Activated T-cell treated with anti-CD3 and anti-CD28 coated beads, Interleukin-2, amount 50 U/mL, for 48 hours (primary cell): Measurements from ENCODE around the gene ABHD12.
A peak's percentile ranks its signal among the peaks of the same experiment; 100 is the strongest.
"Not testable (repeated sequence)": the region's sequence is repeated elsewhere in the genome, so short reads cannot be mapped to it uniquely, and the experiment has no call there.

Source experiments
- DNase-seq, 2 experiments: peaks; one replicate each; pipeline ENCODE4 v3.0.0-alpha.2; 2020

The ABHD12 gene

DNA sequence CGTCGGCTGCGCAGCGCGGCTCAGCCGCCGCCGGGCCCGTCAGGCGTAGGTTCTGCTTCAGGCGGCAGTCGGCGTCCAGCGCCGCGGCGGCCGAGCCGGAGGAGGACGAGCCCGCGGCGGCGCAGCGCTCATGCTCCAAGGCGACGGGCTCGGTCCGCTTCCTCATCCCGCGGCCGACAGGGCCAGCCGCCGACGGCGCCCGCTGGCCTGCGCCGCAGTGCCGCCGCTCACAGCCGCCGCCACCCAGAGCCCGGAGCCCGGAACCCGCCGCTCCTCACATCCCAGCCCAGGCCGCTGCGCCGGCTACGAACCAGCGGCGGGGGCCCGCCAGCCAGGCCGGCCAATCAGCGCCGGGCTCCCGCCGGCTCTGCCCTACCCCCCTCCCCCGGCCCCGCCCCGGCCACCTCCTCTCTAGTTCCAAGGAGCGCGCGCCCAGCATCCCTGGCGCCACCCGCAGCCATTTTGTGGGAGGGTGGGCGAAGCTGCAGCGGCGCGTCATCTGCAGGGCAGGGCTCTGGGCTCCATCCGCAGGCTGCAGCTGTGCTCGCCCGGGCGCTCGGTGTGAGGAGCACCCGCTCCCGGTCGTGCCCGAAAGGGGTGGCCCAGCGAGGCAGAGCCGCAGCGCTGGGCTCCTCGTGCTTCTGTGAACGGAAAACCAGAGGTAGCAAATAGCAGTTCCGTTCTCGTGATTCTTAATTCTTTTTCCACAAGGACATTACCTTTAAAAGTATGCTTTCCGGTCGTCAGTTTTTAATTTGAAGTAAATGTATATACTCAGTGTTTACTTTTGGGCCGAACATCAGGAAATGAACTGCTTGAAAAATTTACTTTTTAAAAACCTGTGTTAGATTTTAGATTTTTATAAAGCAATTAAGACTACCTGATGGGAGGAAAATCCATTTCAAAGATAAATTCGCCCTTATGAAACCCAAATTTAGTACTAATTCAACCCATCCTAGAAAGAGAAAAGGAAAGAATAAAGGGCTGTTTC is at the start of gene ABHD12:
Gene ABHD12, minus strand, starts transcription at position 298 of the 991 bp plus-strand sequence. Its CDS starts 132 bp downstream, at position 166.
- peak; percentile 96 to 97 for DNase-seq

DNA sequence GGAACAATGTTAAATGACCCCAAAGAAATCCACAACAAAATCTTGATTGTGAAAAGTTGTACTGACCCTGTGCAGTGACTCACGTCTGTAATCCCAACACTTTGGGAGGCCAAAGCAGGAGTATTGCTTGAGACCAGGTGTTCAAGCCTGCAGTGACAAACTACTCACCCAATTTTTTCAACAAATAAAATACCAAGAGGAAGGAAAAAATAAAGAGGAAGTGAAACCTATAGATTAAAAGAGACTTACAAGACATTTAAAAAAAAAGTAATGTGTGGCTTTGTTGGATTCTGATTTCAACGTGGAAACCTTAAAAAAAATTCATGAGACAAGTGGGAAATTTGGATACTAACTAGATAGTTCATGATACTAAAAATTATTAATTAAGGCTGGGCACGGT is 48.7 kb upstream of the ABHD12 start:
- no peak for DNase-seq

DNA sequence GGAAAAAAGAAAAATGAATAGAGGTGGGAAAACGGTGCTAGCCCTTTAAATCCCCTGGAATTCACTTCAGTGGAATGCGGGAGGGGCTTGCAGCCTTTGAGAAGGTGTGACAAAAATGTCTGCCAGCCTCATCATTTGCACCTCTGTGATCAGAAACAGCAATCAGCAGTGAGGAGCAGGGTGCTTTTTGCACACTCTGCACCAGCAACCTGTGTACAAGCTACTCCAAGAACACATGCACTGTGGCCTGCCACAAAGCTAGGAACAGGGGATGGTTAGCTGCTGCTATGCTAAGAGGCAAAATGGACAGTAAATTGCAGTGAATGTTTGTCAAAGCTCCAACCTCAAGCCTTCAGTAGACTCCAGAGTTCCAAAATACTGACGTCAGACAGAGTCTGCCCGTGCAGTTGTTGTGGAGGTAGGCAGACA is 46.5 kb upstream of the ABHD12 start:
- DNase-seq = no peak

DNA sequence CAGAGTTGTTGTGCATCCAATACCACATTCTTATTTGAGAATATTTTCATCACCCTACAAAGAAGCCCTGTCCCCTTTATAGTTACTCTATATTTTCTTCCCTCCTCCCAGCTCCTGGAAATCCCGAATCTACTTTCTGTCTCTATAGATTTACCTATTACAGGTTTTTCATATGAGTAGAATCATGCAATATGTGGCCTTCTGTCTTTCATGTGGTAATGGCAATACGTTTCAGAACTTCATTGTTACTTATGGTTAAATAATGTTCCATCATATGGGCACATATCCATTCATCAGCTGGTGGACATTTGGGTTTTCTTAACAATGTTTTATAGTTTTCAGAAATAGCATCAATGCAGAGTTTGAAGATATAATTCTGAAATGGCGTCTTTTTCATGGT is 33.9 kb upstream of the ABHD12 start:
- DNase-seq = no peak

DNA sequence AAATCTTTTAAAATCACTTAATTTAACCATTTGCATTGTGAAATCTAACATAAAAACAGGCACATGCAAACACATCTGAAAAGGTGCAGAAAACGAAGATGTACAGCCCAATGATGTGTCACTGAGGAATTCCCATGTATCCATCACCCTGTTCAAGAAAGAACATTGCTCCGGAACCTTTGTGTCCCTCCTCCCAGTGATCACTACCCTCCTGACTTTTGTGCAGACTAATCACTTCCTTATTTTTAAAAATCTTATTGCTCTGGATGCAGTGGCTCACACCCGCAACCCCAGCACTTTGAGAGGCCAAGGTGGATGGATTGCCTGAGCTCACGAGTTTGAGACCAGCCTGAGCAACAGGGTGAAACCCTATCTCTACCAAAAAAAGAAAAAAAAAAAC is 31.4 kb upstream of the ABHD12 start:
- DNase-seq = no peak

DNA sequence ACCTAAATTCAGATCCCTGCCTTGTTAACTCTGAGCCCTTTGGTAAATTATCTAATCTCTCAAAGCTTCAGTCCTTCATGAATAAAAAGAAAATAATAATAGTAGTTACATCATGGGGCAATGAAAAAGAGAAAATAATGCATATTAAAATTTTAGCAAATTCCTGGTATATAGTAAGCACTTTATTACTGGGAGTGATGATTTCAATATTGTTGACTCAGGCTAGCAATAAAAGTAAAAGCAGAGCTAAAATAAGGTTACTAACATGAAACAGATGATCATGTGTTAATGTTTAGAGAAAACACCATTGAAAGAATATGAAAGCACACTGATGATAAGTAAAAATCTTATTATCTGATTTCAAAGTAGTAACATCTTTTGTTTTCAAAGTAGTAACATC is 30.5 kb upstream of the ABHD12 start:
- no peak for DNase-seq

DNA sequence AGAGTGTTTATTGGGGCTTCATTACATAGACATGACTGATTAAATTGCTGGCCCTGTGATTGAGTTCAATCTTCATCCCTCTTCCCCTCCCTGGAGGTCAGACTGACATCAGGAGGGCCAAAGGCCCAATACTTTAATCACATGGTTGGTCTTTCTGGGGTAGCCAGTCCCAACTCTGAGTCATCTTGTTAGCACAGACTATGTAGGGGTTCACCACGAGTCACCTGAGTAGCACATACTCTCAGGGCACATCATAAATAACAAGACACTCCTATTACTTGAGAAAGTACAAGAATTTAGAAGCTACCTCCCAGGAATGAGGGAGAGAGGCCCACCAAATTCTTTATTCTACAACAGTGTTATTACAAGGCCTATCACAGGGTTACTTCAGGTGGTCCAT is 28.1 kb upstream of the ABHD12 start:
- no peak for DNase-seq

DNA sequence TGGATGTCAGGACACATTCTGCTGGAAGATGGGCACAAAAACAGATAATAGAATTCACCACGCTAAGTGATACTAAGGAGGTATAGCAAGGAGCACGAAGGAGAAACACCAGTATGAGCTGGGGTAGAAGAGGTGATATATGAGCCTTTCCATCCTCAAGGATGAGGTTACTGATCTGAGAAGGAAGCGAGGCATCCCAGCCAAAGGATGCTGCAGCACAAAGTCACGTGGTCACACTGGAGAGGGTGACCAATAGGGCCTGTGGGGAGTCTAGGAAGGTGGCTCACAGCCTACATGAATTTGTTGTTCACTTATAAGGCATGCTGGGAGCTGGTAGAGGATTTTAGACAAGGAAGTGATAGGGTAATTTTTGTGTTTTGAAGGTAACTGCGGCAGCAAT is 18.3 kb upstream of the ABHD12 start:
- no peak for DNase-seq

DNA sequence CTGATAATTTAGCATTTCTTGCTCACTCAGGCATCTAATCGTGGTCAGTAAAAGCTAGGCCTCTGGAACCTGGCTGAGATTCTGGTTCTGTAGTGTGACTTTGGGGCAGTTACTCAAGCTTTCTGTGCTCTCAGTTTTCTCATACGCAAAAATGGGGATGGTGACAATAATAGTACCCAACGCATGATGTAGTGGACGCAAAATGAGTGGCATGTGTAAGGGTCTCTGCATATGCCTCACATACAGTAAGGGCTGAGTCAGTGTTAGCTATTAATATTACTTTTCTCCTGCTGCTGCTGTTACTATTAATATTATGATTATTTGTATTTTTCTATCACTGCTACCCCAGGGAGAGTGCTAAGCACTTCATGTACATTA is 17.5 kb upstream of the ABHD12 start:
- DNase-seq = no peak

DNA sequence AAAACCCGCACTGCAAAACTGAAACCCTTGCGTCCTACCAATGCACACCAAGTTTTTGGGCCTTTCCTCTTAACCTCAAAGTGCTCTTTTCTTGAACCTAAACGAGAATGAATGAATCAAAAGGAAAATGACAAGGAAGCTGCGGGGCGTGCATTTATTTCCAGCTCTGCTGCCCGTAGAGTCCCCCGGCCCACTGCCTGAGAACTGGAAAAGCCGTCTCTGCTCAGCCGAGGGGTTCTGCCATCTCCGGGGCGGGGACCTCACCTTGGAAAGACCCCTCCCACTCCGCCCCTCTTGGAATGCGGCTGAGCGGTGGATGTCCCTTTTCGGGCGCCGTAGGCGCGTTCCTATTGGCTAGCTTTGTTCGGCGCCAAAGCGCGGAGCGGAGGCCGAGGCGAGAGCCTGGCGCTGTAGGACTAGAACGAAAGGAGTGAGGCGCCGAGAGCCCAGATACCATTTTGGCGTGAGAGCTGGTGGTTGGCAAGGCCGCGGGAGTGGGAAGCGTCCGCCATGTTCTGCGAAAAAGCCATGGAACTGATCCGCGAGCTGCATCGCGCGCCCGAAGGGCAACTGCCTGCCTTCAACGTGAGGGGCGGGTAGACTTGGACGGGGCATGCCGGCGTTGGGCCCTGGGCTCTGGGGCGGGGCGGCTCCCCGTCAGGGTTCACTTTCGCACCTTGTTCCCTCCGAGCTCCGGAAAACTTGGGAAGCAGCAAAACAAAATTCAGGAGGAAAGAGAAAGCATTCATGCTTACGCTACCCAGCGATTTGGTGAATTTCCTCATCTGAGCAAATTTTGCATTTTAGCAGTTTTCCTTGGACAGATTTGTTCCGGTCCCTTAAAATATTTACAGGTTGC is 16.9 kb upstream of the ABHD12 start, which contains the start of gene GINS1:
Gene GINS1, plus strand, starts transcription at position 363 of the 859 bp plus-strand sequence. Its CDS starts 148 bp downstream, at position 511.
- DNase-seq = peak; percentile 94

DNA sequence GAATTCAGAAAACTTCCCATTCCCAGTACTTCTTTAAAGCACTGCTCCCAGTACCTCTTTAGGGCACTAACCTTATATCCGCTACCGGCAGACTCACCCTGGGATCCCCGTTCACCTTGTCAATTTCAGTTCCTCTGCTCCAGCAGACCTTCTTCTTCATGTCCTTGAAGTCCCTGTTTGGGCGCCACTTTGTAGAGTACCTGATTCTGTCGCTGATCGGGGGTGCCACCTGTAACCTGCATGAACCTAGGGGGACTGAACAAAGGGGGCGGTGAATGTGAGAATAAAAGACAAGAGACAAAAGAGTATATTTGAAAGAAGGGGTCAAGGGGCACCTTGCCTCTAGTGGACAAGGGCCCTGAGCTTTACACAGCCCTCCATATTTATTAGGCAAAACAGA is 11.9 kb upstream of the ABHD12 start:
- DNase-seq = no peak

DNA sequence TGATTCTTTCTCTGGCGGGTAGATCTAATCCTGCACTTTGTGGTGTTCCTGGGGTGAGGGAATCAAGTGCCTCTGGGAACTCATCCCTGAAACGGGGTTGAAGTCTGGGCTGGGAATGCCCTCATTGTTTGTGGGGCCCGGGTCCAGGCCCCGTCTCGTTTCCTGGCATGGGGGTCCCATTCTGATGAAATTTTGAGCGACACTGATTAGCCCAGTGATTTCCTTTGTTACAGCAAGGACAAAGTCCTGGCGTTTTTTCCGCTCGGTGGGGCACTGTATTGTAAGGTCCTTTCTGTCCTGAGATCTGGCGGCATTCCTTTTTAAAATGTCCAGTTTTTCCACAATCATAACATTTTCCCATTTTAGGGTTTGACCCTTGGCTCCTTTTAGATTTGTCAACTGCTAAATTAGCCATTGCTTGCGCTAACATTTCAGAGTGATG is 9.7 kb upstream of the ABHD12 start:
- DNase-seq = not testable (repeated sequence)

DNA sequence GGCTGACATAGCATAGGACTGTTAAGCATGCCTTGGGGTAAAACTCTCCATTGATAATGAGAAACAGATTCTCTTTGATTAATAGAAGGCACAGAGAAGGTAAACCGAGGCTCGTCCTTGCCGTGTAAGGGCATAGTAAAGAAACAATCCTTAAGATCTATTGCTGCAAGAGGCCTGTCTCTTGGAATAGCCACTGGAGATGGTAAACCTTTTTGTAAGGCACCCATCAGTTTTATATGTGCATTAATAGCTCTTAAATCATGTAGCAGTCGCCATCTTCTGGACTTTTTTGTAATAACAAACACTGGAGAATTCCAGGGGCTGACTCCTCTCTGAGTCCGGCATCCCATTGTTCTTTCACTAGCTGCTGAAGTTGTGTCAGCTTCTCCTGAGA is 8.4 kb upstream of the ABHD12 start:
- DNase-seq = peak in 1 of 2 experiments; percentile 32

DNA sequence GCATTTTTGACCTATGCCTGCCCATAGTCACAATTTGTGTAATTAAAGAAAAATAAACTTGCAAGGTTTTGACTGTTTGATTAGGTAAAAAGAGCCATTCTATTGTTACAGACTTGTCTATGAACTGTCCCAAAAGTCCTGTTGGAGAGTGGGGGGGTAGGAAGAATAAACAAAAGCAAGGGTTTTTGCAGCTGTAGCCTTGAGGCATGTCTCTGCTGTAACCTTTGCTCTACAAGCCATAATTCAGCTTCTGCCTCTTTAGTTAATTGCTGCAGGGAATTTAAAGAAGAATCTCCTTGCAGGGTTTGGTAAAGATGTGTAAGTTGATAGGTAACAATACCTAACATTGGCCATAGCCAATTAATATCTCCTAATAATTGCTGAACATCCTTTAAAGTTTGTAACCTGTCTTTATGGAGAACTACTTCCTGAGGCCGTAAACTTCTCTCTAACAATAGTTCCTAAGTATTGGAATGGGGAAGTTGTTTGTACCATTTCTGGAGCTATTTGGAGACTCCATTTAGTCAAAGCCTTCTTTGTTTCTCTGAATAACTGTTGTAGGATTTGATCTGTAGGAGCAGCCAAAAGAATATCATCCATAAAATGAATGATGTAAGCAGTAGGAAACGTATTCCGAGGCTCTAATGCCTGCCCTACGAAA is 7.9 kb upstream of the ABHD12 start:
- DNase-seq = no peak

DNA sequence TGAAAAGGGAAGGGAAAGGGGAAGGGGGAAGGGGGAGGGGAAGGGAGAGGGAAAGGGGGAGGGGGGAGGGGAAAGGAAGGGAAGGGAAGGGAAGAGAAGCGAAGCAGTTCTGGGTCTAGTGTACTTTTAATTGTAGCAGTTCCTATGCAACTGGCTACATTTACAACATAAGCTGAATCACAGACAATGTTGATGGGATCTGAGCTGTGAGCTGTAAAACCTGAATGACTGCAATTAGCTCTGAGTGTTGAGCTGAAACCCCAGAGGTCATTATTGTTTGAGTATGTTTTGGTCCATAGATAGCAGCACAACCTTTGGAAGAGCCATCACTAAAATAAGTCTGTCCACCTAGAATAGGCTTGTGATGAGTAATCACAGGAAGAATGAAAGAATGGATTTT is 7.2 kb upstream of the ABHD12 start:
- no peak for DNase-seq

DNA sequence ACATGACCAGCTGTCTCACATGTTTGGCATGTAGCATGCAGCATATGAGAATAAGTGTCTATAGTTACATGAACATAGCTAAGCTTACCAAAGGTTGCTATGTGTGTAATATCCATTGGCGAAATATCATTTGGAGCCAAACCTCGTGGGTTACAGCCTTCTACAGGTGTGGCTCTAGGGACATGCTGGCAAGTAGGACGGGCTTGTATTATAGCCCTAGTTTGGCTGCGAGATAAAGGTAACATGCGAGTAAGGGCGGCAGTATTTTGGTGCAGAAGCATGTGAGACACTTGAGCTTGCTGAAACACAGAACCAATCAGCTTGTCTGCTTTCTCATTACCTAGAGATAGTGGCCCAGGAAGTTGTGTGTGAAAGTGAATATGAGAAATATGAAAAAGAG is 6.5 kb upstream of the ABHD12 start:
- no peak for DNase-seq

DNA sequence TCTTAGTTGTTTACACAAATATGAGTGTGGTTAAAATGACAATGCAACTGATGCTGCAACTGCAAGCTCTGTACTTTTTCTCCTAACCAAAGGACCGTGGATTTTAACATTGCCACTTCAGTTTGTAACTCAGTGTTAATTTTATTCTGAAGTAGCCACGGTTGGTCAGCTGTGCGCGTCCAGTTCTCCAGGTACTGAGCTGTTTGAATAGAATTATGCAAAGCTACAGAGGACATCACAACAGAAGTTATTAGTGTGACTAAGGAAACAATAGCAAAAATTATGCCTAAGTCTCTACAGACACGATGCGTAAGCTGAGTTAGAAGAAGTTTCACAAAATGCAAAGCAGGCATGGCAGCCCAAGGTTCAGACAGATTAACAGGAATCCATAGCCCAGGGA is 4.4 kb upstream of the ABHD12 start:
- no peak for DNase-seq

DNA sequence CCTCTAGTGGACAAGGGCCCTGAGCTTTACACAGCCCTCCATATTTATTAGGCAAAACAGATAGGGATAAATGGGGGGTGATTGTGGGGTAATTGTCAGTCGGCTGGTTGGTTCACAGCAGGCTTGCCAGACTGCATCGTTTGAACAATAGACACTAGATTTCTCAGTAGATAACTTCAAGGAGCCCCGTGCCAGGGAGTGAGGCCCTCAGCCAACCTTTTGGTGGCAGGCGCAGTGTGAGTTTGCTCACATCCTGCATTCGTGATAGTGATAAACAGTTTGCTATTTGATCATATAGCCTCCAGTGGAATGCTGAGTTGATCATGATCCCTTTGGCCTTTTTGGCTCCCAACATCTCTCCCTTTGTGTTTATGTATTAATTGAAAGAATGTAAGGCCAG is 3.6 kb upstream of the ABHD12 start:
- no peak for DNase-seq

DNA sequence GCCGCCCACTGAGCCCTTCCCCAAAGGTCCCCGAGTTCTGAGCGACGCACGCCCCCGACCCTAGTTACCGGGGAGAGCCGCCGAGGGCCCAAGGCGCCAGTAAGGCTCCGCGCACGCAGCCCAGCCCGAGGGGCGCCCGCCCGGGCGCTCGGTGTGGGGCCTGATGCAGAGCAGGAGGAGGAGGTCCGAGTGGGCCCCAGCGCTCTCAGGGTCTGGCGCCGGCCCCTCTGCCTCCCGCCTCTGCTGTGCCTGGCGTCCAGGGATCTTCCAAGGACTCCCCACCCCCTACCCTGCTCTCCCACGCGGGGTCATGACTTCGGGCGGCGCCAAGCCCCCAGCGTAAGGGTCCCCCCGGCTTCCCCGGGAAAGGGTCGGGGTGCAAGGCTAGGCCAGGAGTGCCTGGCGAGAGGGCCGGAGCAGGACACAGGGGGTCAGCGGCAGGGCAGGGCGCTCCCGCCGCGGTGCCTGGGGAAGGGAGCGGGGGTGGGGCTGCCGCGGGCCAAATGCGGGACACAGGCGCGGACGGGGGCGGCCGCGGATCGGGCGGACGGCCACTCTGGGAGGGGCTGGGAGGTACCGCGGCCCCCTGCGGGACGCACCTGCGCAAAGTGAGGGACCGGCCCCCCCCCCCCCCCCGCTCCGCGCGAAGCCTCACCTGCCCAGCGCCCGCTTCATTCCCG is 637 bp downstream of the ABHD12 start:
- DNase-seq = peak; percentile 38 to 50

DNA sequence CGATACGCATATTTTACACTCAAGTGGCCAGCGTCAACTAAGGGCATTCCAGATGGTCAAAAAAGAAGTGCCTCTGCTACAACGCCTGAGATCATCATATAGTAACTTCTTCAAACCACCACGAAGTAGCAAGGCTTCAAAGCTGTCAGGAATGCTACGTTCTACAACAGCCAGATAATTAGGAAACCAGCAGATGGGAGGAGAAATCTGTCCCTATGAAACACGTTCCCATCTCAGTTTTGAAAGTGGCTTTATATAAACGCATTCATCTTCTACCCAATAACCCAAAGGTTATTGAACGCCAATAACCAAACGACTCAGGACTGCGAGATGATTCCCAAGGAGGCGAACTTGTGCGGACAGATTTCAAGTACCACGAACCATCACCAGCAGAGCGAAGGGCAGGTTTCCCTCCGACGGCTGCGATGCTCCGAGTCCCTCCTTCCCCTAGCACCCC is 1.2 kb downstream of the ABHD12 start:
- peak in 1 of 2 experiments; percentile 53 for DNase-seq

DNA sequence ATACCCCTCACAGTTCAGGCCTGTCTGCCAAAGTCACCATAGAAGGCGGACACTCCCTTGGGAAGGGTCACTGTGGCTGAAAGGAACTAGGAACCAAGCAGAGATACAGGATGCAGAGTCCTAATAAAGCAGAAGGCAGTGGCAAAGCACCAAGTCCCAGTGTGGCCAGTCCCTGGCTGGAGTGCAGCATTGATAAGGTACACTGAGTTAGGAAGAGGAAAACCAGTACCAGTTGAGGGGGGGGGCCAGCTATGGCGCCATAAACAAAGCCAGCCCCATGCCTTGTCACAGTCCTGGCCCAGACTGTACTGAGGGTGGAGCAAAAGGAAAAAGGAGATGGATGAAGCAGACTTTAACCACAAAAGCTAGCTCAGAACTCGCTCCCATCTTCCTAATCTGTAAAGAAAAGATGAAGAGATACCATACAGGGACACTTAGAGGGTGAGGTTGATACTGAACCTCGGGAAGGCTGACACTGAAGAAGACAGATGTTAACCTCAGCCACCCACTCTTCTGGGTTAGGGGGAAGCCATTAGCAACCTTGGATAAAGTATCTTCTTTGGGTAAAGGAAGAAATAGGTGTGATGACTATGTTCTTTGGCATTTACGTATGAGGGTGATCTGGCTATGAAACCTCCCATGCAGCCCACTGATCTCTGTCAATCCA is 7.8 kb downstream of the ABHD12 start:
- no peak for DNase-seq
